Activated T-helper 2 cell treated with anti-CD3 and anti-CD28 coated beads, Interferon-gamma antibody, Interleukin-2, Interleukin-4, amounts not matched to agents 10 μg/mL and 5 μg/mL and 100 μg/mL, durations not matched to agents 14 hours and 24 hours and 36 hours (primary cell): ENCODE measurements around the gene KIR3DL2. TPM values are rescaled to one million over a fixed set of nuclear protein-coding genes. Genes with fewer than 3 reads are reported as not detected.
"Not testable (repeated sequence)": the region's sequence is repeated elsewhere in the genome, so short reads cannot be mapped to it uniquely, and the experiment has no call there.

Experiments used
- DNase-seq: peaks from one replicate; pipeline ENCODE4 v3.0.0; 2021; ENCODE audit warnings: low spot score
- H3K27ac Mint-ChIP-seq: one replicate; pipeline ENCODE4 v1.8.0; 2021; ENCODE audit warnings: mixed read lengths
- H3K27me3 Mint-ChIP-seq: one replicate; pipeline ENCODE4 v1.8.0; 2021; ENCODE audit warnings: low read depth, mixed read lengths
- H3K36me3 Mint-ChIP-seq: one replicate; pipeline ENCODE4 v1.8.0; 2021; ENCODE audit warnings: low read depth, mixed read lengths
- H3K4me1 Mint-ChIP-seq: one replicate; pipeline ENCODE4 v1.8.0; 2021; ENCODE audit warnings: low read depth, mixed read lengths
- H3K4me3 Mint-ChIP-seq: one replicate; pipeline ENCODE4 v1.8.0; 2021; ENCODE audit warnings: low read depth, mild to moderate bottlenecking, moderate library complexity, mixed read lengths
- H3K9me3 Mint-ChIP-seq: one replicate; pipeline ENCODE4 v1.8.0; 2021; ENCODE audit warnings: mixed read lengths
- intact Hi-C: fragments of 100-400 bp; cut with micrococcal nuclease; formaldehyde crosslinking; loops from one replicate; pipeline ENCODE4 v1.15.1; 2023
- total RNA-seq: library from RNA; stranded (reverse); gene quantifications from 2 replicates; pipeline ENCODE4 v1.2.3, GENCODE V29; 2022

Gene KIR3DL2
- 0.64 and 0.69 TPM in 2 replicates for total RNA-seq

DNA sequence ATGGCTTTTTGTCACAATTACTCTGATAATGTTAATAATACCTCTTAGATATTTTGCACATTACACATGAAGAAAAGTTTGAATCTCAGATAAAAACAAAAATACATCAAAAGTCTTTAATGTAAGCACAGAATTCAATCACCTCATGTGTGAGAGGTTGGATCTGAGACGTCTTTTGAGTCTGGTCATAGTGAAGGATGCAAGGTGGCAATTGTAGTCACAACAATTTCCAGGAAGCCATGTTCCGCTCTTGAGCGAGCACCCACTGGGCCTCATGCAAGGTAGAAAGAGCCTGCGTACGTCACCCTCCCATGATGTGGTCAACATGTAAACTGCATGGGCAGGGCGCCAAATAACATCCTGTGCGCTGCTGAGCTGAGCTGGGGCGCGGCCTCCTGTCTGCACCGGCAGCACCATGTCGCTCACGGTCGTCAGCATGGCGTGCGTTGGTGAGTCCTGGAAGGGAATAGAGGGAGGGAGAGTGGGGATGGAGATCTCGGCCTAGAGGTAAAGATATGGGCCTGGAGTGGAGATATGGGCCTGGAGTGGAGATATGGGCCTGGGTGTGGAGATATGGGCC is at the start of gene KIR3DL2:
Gene KIR3DL2, plus strand, starts transcription at position 383 of the 580 bp plus-strand sequence. Its CDS starts 33 bp downstream, at position 416.
- H3K36me3 Mint-ChIP-seq, H3K27ac Mint-ChIP-seq, H3K4me1 Mint-ChIP-seq, DNase-seq, H3K4me3 Mint-ChIP-seq, H3K9me3 Mint-ChIP-seq, intact Hi-C loops, H3K27me3 Mint-ChIP-seq: not testable (repeated sequence)

DNA sequence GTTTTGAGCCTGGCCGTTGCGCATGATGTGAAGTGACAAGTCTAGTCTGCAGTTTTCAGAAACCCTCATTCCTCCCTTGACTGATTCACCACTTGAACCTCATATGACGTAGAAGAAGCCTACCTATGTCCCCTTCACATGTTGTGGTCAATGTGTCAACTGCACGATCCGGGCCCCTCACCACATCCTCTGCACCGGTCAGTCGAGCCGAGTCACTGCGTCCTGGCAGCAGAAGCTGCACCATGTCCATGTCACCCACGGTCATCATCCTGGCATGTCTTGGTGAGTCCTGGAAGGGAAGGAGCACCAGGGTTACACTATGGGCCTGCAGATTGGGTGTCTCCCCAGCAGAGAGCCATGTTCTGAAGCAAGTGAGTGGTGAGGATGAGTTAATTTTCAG is 46.8 kb upstream of the KIR3DL2 start, which contains the start of gene KIR2DL4:
Gene KIR2DL4, plus strand, starts transcription at position 201 of the 400 bp plus-strand sequence. Its CDS starts 42 bp downstream, at position 243.
- Mint-ChIP-seq H3K9me3 (no peaks in the 10 kb centered on the region), H3K36me3 (no peaks in the 10 kb centered on the region), H3K4me1 (no peaks in the 10 kb centered on the region), H3K4me3 (no peak within 1 kb of the TSS), H3K27ac (no peak within 1 kb of the TSS), H3K27me3 (peaks cover 2% of the 10 kb centered on the region)
- DNase-seq: no peak
- intact Hi-C loops: no loop called here

DNA sequence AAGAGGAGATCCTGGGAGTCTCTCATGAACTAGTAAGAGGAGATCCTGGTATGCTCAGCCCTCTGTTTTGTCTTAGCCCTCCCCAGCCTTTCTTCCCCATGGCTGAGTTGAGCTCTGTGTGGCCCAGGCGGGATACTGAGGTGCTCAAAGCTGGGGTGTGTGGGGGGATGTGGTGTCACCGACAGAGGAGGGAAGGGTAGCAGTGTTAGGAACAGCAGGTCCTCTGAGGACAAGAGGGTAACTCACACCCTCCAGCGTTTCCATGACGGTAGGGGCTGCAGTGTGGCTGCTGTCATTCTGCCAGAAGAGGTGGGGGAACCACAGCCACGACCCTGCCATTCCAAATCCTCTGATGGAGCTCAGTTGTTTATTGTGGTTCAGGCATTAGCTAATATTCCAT is 46.1 kb upstream of the KIR3DL2 start:
- peaks cover 2% of the 10 kb centered on the region for H3K27me3 Mint-ChIP-seq
- no peaks in the 10 kb centered on the region for H3K4me1 Mint-ChIP-seq
- no peak overlapping the region for H3K4me3 Mint-ChIP-seq
- DNase-seq: no peak
- H3K27ac Mint-ChIP-seq: no peak overlapping the region
- intact Hi-C loops: no loop called here
- no peaks in the 10 kb centered on the region for H3K9me3 Mint-ChIP-seq
- no peaks in the 10 kb centered on the region for H3K36me3 Mint-ChIP-seq

DNA sequence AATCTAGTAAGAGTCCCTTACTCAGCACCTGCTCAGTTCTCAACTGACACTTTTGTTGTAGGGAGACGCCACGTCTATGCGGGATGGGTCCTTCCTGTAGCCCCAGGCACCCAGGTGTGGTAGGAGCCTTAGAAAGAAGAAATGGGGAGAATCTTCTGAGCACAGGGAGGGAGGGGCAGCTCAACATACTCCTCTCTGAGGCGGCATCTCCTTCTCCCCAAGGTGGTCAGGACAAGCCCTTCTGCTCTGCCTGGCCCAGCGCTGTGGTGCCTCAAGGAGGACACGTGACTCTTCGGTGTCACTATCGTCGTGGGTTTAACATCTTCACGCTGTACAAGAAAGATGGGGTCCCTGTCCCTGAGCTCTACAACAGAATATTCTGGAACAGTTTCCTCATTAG is 45.7 kb upstream of the KIR3DL2 start:
- Mint-ChIP-seq H3K4me1 (no peaks in the 10 kb centered on the region), H3K9me3 (no peaks in the 10 kb centered on the region), H3K27ac (no peak overlapping the region), H3K36me3 (no peaks in the 10 kb centered on the region), H3K4me3 (no peak overlapping the region), H3K27me3 (peaks cover 2% of the 10 kb centered on the region)
- intact Hi-C loops: no loop called here
- no peak for DNase-seq

DNA sequence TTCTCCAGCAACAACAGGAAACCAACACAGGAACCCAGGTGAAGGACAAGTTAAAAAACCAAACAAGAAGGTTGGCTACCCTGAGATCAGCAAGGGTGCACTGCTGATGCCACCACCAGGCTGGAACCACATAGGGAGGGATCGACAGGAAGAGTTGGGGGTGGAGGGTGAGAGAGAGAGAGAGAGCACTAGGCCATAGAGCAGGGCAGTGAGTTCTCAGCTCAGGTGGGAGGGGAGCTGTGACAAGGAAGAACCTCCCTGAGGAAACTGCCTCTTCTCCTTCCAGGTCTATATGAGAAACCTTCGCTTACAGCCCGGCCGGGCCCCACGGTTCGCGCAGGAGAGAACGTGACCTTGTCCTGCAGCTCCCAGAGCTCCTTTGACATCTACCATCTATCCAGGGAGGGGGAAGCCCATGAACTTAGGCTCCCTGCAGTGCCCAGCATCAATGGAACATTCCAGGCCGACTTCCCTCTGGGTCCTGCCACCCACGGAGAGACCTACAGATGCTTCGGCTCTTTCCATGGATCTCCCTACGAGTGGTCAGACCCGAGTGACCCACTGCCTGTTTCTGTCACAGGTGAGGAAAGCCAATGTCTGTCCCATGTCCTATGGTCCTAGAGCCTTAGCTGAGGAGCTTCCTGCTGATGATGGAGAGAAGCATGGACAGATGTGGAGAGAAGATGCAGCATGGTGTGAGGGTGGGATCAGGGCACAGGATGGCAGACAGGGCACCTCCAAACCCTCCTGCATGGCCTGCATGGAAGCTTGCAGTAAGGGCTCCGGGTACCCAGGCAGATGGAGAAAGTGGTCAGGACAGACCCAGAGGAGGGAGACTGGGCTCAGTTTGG is 44.4 kb upstream of the KIR3DL2 start:
- no peaks in the 10 kb centered on the region for H3K36me3 Mint-ChIP-seq
- H3K9me3 Mint-ChIP-seq: no peaks in the 10 kb centered on the region
- H3K4me1 Mint-ChIP-seq: no peaks in the 10 kb centered on the region
- no peak overlapping the region for H3K27ac Mint-ChIP-seq
- DNase-seq: no peak
- H3K4me3 Mint-ChIP-seq: no peak overlapping the region
- intact Hi-C loops: no loop called here
- H3K27me3 Mint-ChIP-seq: peaks cover 2% of the 10 kb centered on the region

DNA sequence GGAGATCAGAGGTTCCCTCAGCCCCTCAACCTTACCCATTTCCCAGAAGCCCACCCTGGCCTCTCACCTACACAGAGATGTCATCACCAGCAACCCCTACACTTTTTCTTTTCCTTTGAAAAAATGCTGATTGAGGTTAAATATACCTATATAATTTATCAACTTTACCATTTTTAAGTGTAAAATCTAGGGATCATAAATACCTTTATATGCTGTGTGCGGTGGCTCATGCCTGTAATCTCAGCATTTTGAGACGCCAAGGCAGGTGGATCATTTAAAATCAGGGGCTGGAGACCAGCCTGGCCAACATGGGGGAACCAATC is 43.8 kb upstream of the KIR3DL2 start:
- DNase-seq: no peak
- no peaks in the 10 kb centered on the region for H3K4me1 Mint-ChIP-seq
- intact Hi-C loops: no loop called here
- no peak overlapping the region for H3K4me3 Mint-ChIP-seq
- no peaks in the 10 kb centered on the region for H3K36me3 Mint-ChIP-seq
- H3K27ac Mint-ChIP-seq: no peak overlapping the region
- H3K9me3 Mint-ChIP-seq: no peaks in the 10 kb centered on the region
- H3K27me3 Mint-ChIP-seq: peaks cover 2% of the 10 kb centered on the region

DNA sequence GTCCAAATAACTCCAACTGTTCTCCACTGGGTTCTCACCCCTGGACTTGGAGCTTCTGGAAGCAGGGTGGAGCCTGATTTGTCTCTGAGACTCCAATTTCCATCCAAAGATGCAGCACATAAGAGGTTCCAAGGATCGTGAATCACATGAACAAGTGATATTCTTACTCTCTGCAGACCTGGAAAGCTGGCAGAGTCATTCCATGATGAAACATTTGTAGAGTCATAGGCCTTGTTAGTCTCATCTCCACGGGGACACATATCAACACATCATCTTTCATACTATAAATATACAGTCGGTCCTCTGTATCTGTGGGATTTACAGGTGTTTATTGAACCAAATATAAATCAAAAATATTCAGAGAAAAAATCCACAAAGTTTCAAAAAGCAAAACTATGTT is 35.7 kb upstream of the KIR3DL2 start:
- intact Hi-C loops, H3K4me1 Mint-ChIP-seq, H3K9me3 Mint-ChIP-seq, H3K27ac Mint-ChIP-seq, H3K27me3 Mint-ChIP-seq, H3K36me3 Mint-ChIP-seq, DNase-seq, H3K4me3 Mint-ChIP-seq: not testable (repeated sequence)

DNA sequence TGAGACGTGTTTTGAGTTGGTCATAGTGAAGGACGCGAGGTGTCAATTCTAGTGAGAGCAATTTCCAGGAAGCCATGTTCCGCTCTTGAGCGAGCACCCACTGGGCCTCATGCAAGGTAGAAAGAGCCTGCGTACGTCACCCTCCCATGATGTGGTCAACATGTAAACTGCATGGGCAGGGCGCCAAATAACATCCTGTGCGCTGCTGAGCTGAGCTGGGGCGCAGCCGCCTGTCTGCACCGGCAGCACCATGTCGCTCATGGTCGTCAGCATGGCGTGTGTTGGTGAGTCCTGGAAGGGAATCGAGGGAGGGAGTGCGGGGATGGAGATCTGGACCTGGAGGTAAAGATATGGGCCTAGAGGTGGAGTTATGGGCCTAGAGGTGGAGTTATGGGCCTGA is 34.0 kb upstream of the KIR3DL2 start, which contains the start of gene KIR3DL1:
Gene KIR3DL1, plus strand, starts transcription at position 218 of the 400 bp plus-strand sequence.
- DNase-seq, H3K4me1 Mint-ChIP-seq, H3K27ac Mint-ChIP-seq, H3K4me3 Mint-ChIP-seq, H3K36me3 Mint-ChIP-seq, H3K27me3 Mint-ChIP-seq, H3K9me3 Mint-ChIP-seq, intact Hi-C loops: not testable (repeated sequence)

DNA sequence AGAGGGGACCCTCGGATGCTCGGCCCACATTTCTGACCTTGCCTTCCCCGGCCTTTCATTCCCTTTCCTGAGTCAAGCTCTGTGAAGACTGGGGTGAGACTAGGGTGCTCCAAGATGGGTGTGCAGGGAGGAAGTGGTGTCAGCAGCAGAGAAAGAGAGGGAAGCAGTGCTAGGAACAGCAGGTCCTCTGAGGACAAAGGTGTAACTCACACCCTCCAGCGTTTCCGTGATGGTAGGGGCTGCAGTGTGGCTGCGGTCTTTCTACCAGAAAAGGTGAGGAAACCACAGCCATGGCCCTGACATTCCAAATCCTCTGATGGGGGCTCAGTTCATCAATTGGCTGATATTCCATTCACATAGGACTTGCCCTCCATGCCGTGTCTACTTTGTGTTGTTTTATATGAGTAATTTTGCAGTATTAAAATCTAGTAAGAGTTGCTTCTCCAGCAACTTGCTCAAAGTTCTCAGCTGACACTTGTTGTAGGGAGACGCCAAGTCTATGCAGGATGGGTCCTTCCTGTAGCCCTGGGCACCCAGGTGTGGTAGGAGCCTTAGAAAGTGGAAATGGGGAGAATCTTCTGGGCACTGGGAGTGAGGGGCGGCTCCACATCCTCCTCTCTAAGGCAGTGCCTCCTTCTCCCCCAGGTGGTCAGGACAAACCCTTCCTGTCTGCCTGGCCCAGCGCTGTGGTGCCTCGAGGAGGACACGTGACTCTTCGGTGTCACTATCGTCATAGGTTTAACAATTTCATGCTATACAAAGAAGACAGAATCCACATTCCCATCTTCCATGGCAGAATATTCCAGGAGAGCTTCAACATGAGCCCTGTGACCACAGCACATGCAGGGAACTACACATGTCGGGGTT is 32.3 kb upstream of the KIR3DL2 start:
- no peak overlapping the region for H3K27ac Mint-ChIP-seq

DNA sequence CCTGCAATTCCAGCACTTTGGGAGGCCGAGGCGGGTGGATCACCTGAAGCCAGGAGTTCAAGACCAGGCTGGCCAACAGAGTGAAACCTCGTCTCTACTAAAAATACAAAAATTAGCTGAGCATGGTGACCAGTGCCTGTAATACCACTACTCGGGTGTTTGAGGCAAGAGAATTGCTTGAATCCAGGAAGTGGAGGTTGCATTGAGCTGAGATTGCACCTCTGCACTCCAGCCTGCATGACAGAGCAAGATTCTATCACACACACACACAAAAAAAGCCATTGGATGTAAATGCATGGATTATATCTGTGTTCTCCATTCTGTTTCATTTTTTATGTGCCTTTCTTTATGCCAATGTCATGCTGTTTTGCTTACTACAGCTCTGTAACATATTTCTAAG is 25.8 kb upstream of the KIR3DL2 start:
- intact Hi-C loops, DNase-seq, H3K4me1 Mint-ChIP-seq, H3K4me3 Mint-ChIP-seq, H3K9me3 Mint-ChIP-seq, H3K27me3 Mint-ChIP-seq, H3K36me3 Mint-ChIP-seq, H3K27ac Mint-ChIP-seq: not testable (repeated sequence)

More for the DNA sequence above, 32.3 kb upstream of the KIR3DL2 start:
- no peaks in the 10 kb centered on the region for H3K9me3 Mint-ChIP-seq
- no peak for DNase-seq
- H3K36me3 Mint-ChIP-seq: no peaks in the 10 kb centered on the region
- intact Hi-C loops: no loop called here
- no peaks in the 10 kb centered on the region for H3K4me1 Mint-ChIP-seq
- H3K27me3 Mint-ChIP-seq: no peaks in the 10 kb centered on the region
- no peak overlapping the region for H3K4me3 Mint-ChIP-seq

DNA sequence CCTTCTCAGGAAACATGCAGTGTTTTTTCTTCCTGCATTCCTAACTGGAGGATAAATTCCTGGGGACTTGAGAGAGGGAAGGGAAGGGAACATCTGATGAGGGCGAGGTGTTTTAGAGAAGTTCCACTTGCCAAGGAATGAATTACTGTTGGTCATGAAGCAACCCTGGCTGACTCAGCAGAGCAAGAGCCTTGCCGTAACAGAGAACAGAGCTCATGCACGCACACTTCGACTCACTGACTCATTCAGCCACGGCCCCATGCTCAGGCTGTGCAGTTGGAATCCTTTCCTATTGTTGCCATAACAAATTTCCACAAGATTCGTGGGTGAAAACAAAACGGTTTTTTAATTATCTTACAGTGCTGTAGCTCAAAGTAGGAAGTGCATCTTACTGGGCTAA is 24.9 kb upstream of the KIR3DL2 start:
- intact Hi-C loops, H3K27me3 Mint-ChIP-seq, DNase-seq, H3K9me3 Mint-ChIP-seq, H3K36me3 Mint-ChIP-seq, H3K4me1 Mint-ChIP-seq, H3K27ac Mint-ChIP-seq, H3K4me3 Mint-ChIP-seq: not testable (repeated sequence)

DNA sequence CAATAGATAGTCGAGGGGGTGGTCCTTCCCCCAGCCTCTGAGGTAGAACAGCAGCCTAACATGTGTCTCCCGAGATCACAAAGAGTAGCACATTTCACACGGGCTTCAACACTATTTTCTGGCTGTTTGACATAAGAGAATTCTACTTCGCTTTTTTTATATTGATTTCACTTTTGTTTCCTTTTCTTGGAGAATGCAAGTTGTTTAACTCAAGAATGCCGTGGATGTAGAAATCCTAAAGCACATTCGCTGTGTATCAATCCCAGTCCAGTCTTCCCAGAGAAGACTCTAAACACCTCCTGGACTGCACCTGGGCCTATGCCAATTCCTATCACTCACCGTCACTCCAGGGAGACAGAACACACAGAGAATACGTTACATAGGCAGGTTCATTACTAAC is 22.2 kb upstream of the KIR3DL2 start:
- H3K36me3 Mint-ChIP-seq, H3K9me3 Mint-ChIP-seq, H3K27me3 Mint-ChIP-seq, intact Hi-C loops, H3K27ac Mint-ChIP-seq, DNase-seq, H3K4me1 Mint-ChIP-seq, H3K4me3 Mint-ChIP-seq: not testable (repeated sequence)

DNA sequence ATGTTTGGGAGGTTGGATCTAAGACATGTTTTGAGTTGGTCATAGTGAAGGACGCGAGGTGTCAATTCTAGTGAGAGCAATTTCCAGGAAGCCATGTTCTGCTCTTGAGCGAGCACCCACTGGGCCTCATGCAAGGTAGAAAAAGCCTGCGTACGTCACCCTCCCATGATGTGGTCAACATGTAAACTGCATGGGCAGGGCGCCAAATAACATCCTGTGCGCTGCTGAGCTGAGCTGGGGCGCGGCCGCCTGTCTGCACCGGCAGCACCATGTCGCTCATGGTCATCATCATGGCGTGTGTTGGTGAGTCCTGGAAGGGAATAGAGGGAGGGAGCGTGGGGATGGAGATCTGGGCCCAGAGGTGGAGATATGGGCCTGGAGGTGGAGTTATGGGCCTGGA is 17.7 kb upstream of the KIR3DL2 start, which contains the start of gene KIR2DS4:
Gene KIR2DS4, plus strand, starts transcription at position 181 of the 400 bp plus-strand sequence.
- H3K4me1 Mint-ChIP-seq, DNase-seq, H3K4me3 Mint-ChIP-seq, H3K27me3 Mint-ChIP-seq, H3K9me3 Mint-ChIP-seq, intact Hi-C loops, H3K27ac Mint-ChIP-seq, H3K36me3 Mint-ChIP-seq: not testable (repeated sequence)
